IMR-90 (cell line): ENCODE measurements around the gene ADD2. TPM values are rescaled to one million over a fixed set of nuclear protein-coding genes. Genes with fewer than 3 reads are reported as not detected.

ENCODE experiments used
- ATAC-seq: fragments of 200-7000 bp; cut with Tn5 transposase; 2 replicates; pipeline ENCODE4 v1.9.1; 2020; ENCODE audit warnings: low read depth, mild to moderate bottlenecking, moderate library complexity
- BruUV-seq: library from RNA; stranded (reverse); fragments of 400-500 nt; replicated peaks from 2 replicates; lab custom pipeline; 2021; lab: Mats Ljungman, UMichigan
- CTCF ChIA-PET: fragments of 300-600 bp; formaldehyde crosslinking; extraction: SDS; loops from one replicate; lab custom pipeline; 2021; ENCODE audit warnings: antibody characterized with exemption; lab: Yijun Ruan, JAX
- POLR2A ChIA-PET: fragments of 300-600 bp; sonication (Branson Sonifier 250); formaldehyde crosslinking; loops from one replicate; lab custom pipeline; 2022; ENCODE audit warnings: antibody characterized with exemption; ENCODE audit not compliant: unreplicated experiment; lab: Charles Lee
- DNase-seq: peaks from one replicate; pipeline ENCODE4 v3.0.0; 2013
- H2AFZ ChIP-seq: replicated peaks from 2 replicates; pipeline ENCODE3; 2013; ENCODE audit warnings: low read length, mild to moderate bottlenecking; ENCODE audit not compliant: poor library complexity
- H2AK5ac ChIP-seq: 2 replicates; pipeline ENCODE4 v1.6.1; 2013; ENCODE audit warnings: low read depth, low read length, inconsistent platforms
- H2AK9ac ChIP-seq: replicated peaks from 2 replicates; pipeline ENCODE3; 2013; ENCODE audit warnings: mild to moderate bottlenecking, low read depth, low read length, moderate library complexity; ENCODE audit not compliant: poor library complexity
- H2BK120ac ChIP-seq: 2 replicates; pipeline ENCODE4 v1.6.1; 2013; ENCODE audit warnings: low read depth, low read length, inconsistent platforms
- H2BK15ac ChIP-seq: 3 replicates; pipeline ENCODE4 v1.6.1; 2013; ENCODE audit warnings: low read depth, low read length, inconsistent platforms
- H2BK20ac ChIP-seq: 2 replicates; pipeline ENCODE4 v1.6.1; 2013; ENCODE audit warnings: low read depth, mild to moderate bottlenecking, inconsistent platforms, low read length, moderate library complexity
- H2BK5ac ChIP-seq: 2 replicates; pipeline ENCODE4 v1.6.1; 2013; ENCODE audit warnings: mild to moderate bottlenecking, low read depth, low read length, inconsistent platforms; ENCODE audit not compliant: poor library complexity, severe bottlenecking
- H3K14ac ChIP-seq: replicated peaks from 2 replicates; pipeline ENCODE4 v1.6.1; 2013; ENCODE audit warnings: low read depth, low read length, inconsistent platforms
- H3K18ac ChIP-seq: 2 replicates; pipeline ENCODE4 v1.6.1; 2013; ENCODE audit warnings: low read depth, low read length, control low read depth
- H3K23ac ChIP-seq: 2 replicates; pipeline ENCODE4 v1.6.1; 2013; ENCODE audit warnings: low read depth, low read length, inconsistent platforms
- H3K27ac ChIP-seq: 2 replicates; pipeline ENCODE4 v1.5.1; 2013; ENCODE audit warnings: mild to moderate bottlenecking, control low read depth, low read length; ENCODE audit not compliant: insufficient read depth
- H3K27me3 ChIP-seq: 2 replicates; pipeline ENCODE4 v1.6.1; 2013; ENCODE audit warnings: low read length; ENCODE audit not compliant: control insufficient read depth, insufficient read depth
- H3K36me3 ChIP-seq: 2 replicates; pipeline ENCODE4 v1.6.1; 2013; ENCODE audit warnings: low read length, mixed read lengths; ENCODE audit not compliant: control insufficient read depth, insufficient read depth
- H3K4ac ChIP-seq: 2 replicates; pipeline ENCODE4 v1.6.1; 2013; ENCODE audit warnings: low read depth, low read length, inconsistent platforms
- H3K4me1 ChIP-seq: 2 replicates; pipeline ENCODE4 v1.6.1; 2013; ENCODE audit warnings: low read length, mixed read lengths; ENCODE audit not compliant: control insufficient read depth, insufficient read depth
- H3K4me2 ChIP-seq: 2 replicates; pipeline ENCODE4 v1.6.1; 2013; ENCODE audit warnings: low read depth, mild to moderate bottlenecking, control low read depth, low read length, moderate library complexity
- H3K4me3 ChIP-seq: 2 replicates; pipeline ENCODE4 v1.5.1; 2013; ENCODE audit warnings: low read depth, mild to moderate bottlenecking, control low read depth, low read length, moderate library complexity; ENCODE audit not compliant: insufficient read depth
- H3K56ac ChIP-seq: 2 replicates; pipeline ENCODE4 v1.6.1; 2013; ENCODE audit warnings: low read length, inconsistent platforms; ENCODE audit not compliant: insufficient read depth; ENCODE audit errors: extremely low read depth
- H3K79me1 ChIP-seq, 2 experiments: 2 replicates each; pipeline ENCODE4 v1.6.1; 2013; ENCODE audit warnings: low read length in 2 of 2, inconsistent platforms in 1 of 2, low read depth in 1 of 2
- H3K9ac ChIP-seq: 2 replicates; pipeline ENCODE4 v1.6.1; 2013; ENCODE audit warnings: low read depth, low read length, control low read depth
- H3K9me1 ChIP-seq: 2 replicates; pipeline ENCODE4 v1.6.1; 2013; ENCODE audit warnings: low read length, inconsistent platforms; ENCODE audit not compliant: insufficient read depth
- H3K9me3 ChIP-seq: 2 replicates; pipeline ENCODE4 v1.6.1; 2013; ENCODE audit warnings: low read length; ENCODE audit not compliant: control insufficient read depth, insufficient read depth
- H4K20me1 ChIP-seq: 2 replicates; pipeline ENCODE4 v1.6.1; 2013; ENCODE audit warnings: low read length, inconsistent platforms; ENCODE audit not compliant: insufficient read depth
- H4K5ac ChIP-seq: 2 replicates; pipeline ENCODE4 v1.6.1; 2013; ENCODE audit warnings: mild to moderate bottlenecking, low read depth, low read length, control low read depth
- H4K8ac ChIP-seq, 2 experiments: 2 replicates each; pipeline ENCODE4 v1.6.1; 2013; ENCODE audit warnings: low read depth in 2 of 2, low read length in 2 of 2, control low read depth in 1 of 2, inconsistent platforms in 1 of 2
- H4K91ac ChIP-seq: 2 replicates; pipeline ENCODE4 v1.6.1; 2013; ENCODE audit warnings: low read depth, low read length, inconsistent platforms; ENCODE audit not compliant: insufficient read depth
- MAZ ChIP-seq: IDR thresholded peaks from 2 replicates; pipeline ENCODE4 v1.6.1; 2012; ENCODE audit warnings: low read depth, mild to moderate bottlenecking, low read length, improper control_type of control experiment, moderate library complexity, borderline replicate concordance
- RFX5 ChIP-seq: IDR thresholded peaks from 2 replicates; pipeline ENCODE4 v1.8.0; 2012; ENCODE audit warnings: low read depth, mild to moderate bottlenecking, low read length, moderate library complexity
- SMC3 ChIP-seq: fragments of 150-350 bp; IDR thresholded peaks from 2 replicates; pipeline ENCODE4 v1.6.1; 2016; ENCODE audit warnings: low read depth, mild to moderate bottlenecking, antibody characterized with exemption, low read length, moderate library complexity
- WGBS, 2 experiments: methylation state at CpG; one replicate each; pipeline versions ENCODE4 v1.1.5 to v1.1.7; 2013; ENCODE audit warnings: missing lambda C conversion rate in 2 of 2; ENCODE audit not compliant: insufficient read length in 1 of 2; ENCODE audit errors: extremely low coverage in 2 of 2; 5-methylcytosine and 5-hydroxymethylcytosine counted together
- dilution Hi-C: fragments of 300-500 bp; cut with HindIII; formaldehyde crosslinking; loops from one replicate; pipeline ENCODE4 v1.14.3; 2018; ENCODE audit warnings: low sequenced_read_pairs; ENCODE audit not compliant: unreplicated experiment
- in situ Hi-C: fragments of 300-500 bp; cut with MboI; formaldehyde crosslinking; loops from 3 replicates; pipeline ENCODE4 v1.14.3; 2019; ENCODE audit warnings: low sequenced_read_pairs, inconsistent platforms, mixed read lengths
- intact Hi-C: fragments of 100-400 bp; cut with micrococcal nuclease; formaldehyde crosslinking; loops from 2 replicates; pipeline ENCODE4 v1.10.0; 2022
- polyA plus RNA-seq, 3 experiments: library from polyadenylated mRNA; depleted of rRNA; stranded (reverse); fragments of >200 nt; gene quantifications; 2 replicates each; pipeline ENCODE4 v1.2.3, GENCODE V29; 2012; ENCODE audit warnings: low replicate concordance in 1 of 3
- total RNA-seq: library from RNA; depleted of rRNA; stranded (reverse); fragments of >200 nt; gene quantifications from 2 replicates; pipeline ENCODE4 v1.2.3, GENCODE V29; 2012

The ADD2 gene
- total and polyA plus RNA-seq, 2 of the 4 experiments (the other 2 are of a cell fraction) = not detected

- H3K27me3 ChIP-seq = no peaks in the 10 kb centered on the region; the same call in 1 of the 2 replicates
- no peak overlapping the region for H4K91ac ChIP-seq
- ATAC-seq = no peak
- no peak overlapping the region for H4K5ac ChIP-seq
- ChIA-PET CTCF (no interaction called here), POLR2A (no interaction called here)
- H3K18ac ChIP-seq = no peak overlapping the region
- H4K20me1 ChIP-seq = no peaks in the 10 kb centered on the region
- intact Hi-C loops (no loop called here), dilution Hi-C loops (no loop called here), in situ Hi-C loops (no loop called here)
- BruUV-seq = no TSS peak
- no peak overlapping the region for H3K4me2 ChIP-seq
- H2BK120ac ChIP-seq = no peak overlapping the region
- H3K56ac ChIP-seq = no peak overlapping the region
- no peaks in the 10 kb centered on the region for H3K36me3 ChIP-seq
- TF ChIP-seq SMC3 = no peak
- no peak for TF ChIP-seq MAZ
- no peak for TF ChIP-seq RFX5
- no peaks in the 10 kb centered on the region for H3K4me1 ChIP-seq
- no peak overlapping the region for H3K23ac ChIP-seq
- no peak overlapping the region for H3K4me3 ChIP-seq
- WGBS, 2 experiments = no CpG with 5 or more reads among the region's 2 CpGs
- H3K9me3 ChIP-seq = no peaks in the 10 kb centered on the region
- H2BK20ac ChIP-seq = no peak overlapping the region
- H2AK5ac ChIP-seq = no peak overlapping the region
- H2AFZ ChIP-seq = no peak overlapping the region
- H3K27ac ChIP-seq = no peak overlapping the region
- H3K79me1 ChIP-seq = no peaks in the 10 kb centered on the region
- no peaks in the 10 kb centered on the region for H3K9me1 ChIP-seq
- H4K8ac ChIP-seq = no peak overlapping the region
- H3K4ac ChIP-seq = no peak overlapping the region
- no peak overlapping the region for H3K14ac ChIP-seq
- no peak overlapping the region for H3K9ac ChIP-seq
- H2BK15ac ChIP-seq = no peak overlapping the region
- H2BK5ac ChIP-seq = no peak overlapping the region
- H2AK9ac ChIP-seq = no peak overlapping the region
- DNase-seq = no peak
Measured at GRCh38 chr2:70680735-70681134, 87.3 kb downstream of the ADD2 start.
